Vagina (tissue), 2 donors: Measurements from ENCODE around the gene SLAMF6. TPM values are rescaled to one million over a fixed set of nuclear protein-coding genes. Genes with fewer than 3 reads are reported as not detected.
"Not testable (repeated sequence)": the region's sequence is repeated elsewhere in the genome, so short reads cannot be mapped to it uniquely, and the experiment has no call there.

ENCODE experiments used
- DNase-seq, 2 donors: peaks; one replicate each; pipeline ENCODE4 v3.0.0-alpha.2; 2017; ENCODE audit errors: extremely low spot score in 2 of 2
- H3K27ac ChIP-seq: fragments of 200-600 bp; sonication (generic); one replicate; pipeline ENCODE4 v1.5.1; 2019
- H3K27me3 ChIP-seq: fragments of 200-600 bp; sonication (generic); one replicate; pipeline ENCODE4 v1.5.1; 2019
- H3K36me3 ChIP-seq, 2 donors: fragments of 200-600 bp; sonication (generic); one replicate each; pipeline ENCODE4 v1.5.1; 2017 to 2019
- H3K4me1 ChIP-seq: fragments of 200-600 bp; sonication (generic); one replicate; pipeline ENCODE4 v1.5.1; 2019
- H3K4me3 ChIP-seq, 2 donors: fragments of 200-600 bp; sonication (generic); 1 replicate in 1 of 2; 2 replicates in 1 of 2; pipeline ENCODE4 v1.5.1; 2016 to 2019
- H3K9me3 ChIP-seq: fragments of 200-600 bp; sonication (generic); one replicate; pipeline ENCODE4 v1.5.1; 2019
- CTCF ChIP-seq, 3 experiments: fragments of 450-650 bp in 2 of 3; fragments of 200-600 bp in 1 of 3; sonication (generic) in 1 of 3; IDR thresholded peaks; one replicate each; pipeline ENCODE4 v1.5.1; 2017 to 2019; ENCODE audit warnings: antibody characterized with exemption in 3 of 3, mild to moderate bottlenecking in 2 of 3, moderate library complexity in 2 of 3
- POLR2A ChIP-seq, 2 donors: fragments of 450-650 bp; IDR thresholded peaks; one replicate each; pipeline ENCODE4 v1.6.1; 2017; ENCODE audit warnings: antibody characterized with exemption in 2 of 2, mild to moderate bottlenecking in 2 of 2, moderate library complexity in 2 of 2
- POLR2AphosphoS5 ChIP-seq, 2 donors: sonication (generic); formaldehyde crosslinking; IDR thresholded peaks; one replicate each; pipeline ENCODE4 v1.9.0; 2017; ENCODE audit warnings: antibody characterized with exemption in 2 of 2, mild to moderate bottlenecking in 2 of 2, low read depth in 1 of 2; ENCODE audit not compliant: insufficient read depth in 1 of 2
- intact Hi-C: fragments of 100-400 bp; cut with DNase I; formaldehyde crosslinking; loops from one replicate; pipeline ENCODE4 v1.15.1; 2023
- total RNA-seq: library from RNA; depleted of rRNA; stranded (reverse); fragments of >200 nt; gene quantifications from one replicate; pipeline ENCODE4 v1.2.3, GENCODE V29; 2016

SLAMF6 gene
- total RNA-seq, 1 donor from 2014 or later = 8.6 TPM

- Histone ChIP-seq H3K4me3 (no peak overlapping the region), H3K27me3 (no peaks in the 10 kb centered on the region), H3K27ac (no peak overlapping the region), H3K36me3 (no peaks in the 10 kb centered on the region), H3K4me1 (no peaks in the 10 kb centered on the region), H3K9me3 (no peaks in the 10 kb centered on the region)
- TF ChIP-seq CTCF (IDR thresholded peaks at IDR 0.05) = no peak
- TF ChIP-seq POLR2A (IDR thresholded peaks at IDR 0.05) = no peak
- no peak for TF ChIP-seq POLR2AphosphoS5 (IDR thresholded peaks at IDR 0.05; ENCODE audit: insufficient read depth in 1 of 2, low read depth in 1 of 2)
- no peak for DNase-seq
- intact Hi-C loops = no loop called here
Observed at GRCh38 chr1:160481979-160482596, 41.0 kb downstream of the SLAMF6 start.

- intact Hi-C loops, H3K9me3 ChIP-seq: not testable (repeated sequence)
Observed at GRCh38 chr1:160480781-160481180, 42.3 kb downstream of the SLAMF6 start.

GRCh38 chr1:160479091-160479490 is 44.0 kb downstream of the SLAMF6 start:
- intact Hi-C loops, H3K27me3 ChIP-seq, H3K4me3 ChIP-seq, DNase-seq, H3K4me1 ChIP-seq, H3K27ac ChIP-seq, H3K36me3 ChIP-seq, H3K9me3 ChIP-seq: not testable (repeated sequence)

More at GRCh38 chr1:160480781-160481180, 42.3 kb downstream of the SLAMF6 start:
- not testable (repeated sequence) for H3K27me3 ChIP-seq, H3K4me3 ChIP-seq, DNase-seq, H3K4me1 ChIP-seq, H3K36me3 ChIP-seq, H3K27ac ChIP-seq

GRCh38 chr1:160474392-160475242 is 48.4 kb downstream of the SLAMF6 start:
- Histone ChIP-seq H3K27ac (no peak overlapping the region), H3K4me1 (no peaks in the 10 kb centered on the region), H3K36me3 (no peaks in the 10 kb centered on the region), H3K4me3 (no peak overlapping the region), H3K9me3 (no peaks in the 10 kb centered on the region), H3K27me3 (no peaks in the 10 kb centered on the region)
- intact Hi-C loops = no loop called here
- TF ChIP-seq POLR2A (IDR thresholded peaks at IDR 0.05) = no peak
- no peak for TF ChIP-seq CTCF (IDR thresholded peaks at IDR 0.05)
- no peak for TF ChIP-seq POLR2AphosphoS5 (IDR thresholded peaks at IDR 0.05; ENCODE audit: insufficient read depth in 1 of 2, low read depth in 1 of 2)
- no peak for DNase-seq

GRCh38 chr1:160472112-160472511 is 50.9 kb downstream of the SLAMF6 start:
- Histone ChIP-seq H3K27me3 (no peaks in the 10 kb centered on the region), H3K4me1 (no peaks in the 10 kb centered on the region), H3K4me3 (no peak overlapping the region), H3K27ac (no peak overlapping the region), H3K36me3 (no peaks in the 10 kb centered on the region), H3K9me3 (no peaks in the 10 kb centered on the region)
- no peak for TF ChIP-seq POLR2A (IDR thresholded peaks at IDR 0.05)
- intact Hi-C loops = no loop called here
- no peak for DNase-seq

- Histone ChIP-seq H3K36me3 (no peaks in the 10 kb centered on the region), H3K4me3 (no peak overlapping the region), H3K27ac (no peak overlapping the region), H3K9me3 (no peaks in the 10 kb centered on the region), H3K4me1 (no peaks in the 10 kb centered on the region), H3K27me3 (no peaks in the 10 kb centered on the region)
- no peak for TF ChIP-seq POLR2AphosphoS5 (IDR thresholded peaks at IDR 0.05; ENCODE audit: insufficient read depth in 1 of 2, low read depth in 1 of 2)
- no peak for TF ChIP-seq CTCF (IDR thresholded peaks at IDR 0.05)
- no peak for TF ChIP-seq POLR2A (IDR thresholded peaks at IDR 0.05)
- intact Hi-C loops = no loop called here
- DNase-seq = no peak
Observed at GRCh38 chr1:160471253-160471652, 51.8 kb downstream of the SLAMF6 start.
